CD4-positive, alpha-beta T cell treated with Interleukin-21 for 1 hour (primary cell): ENCODE data around the gene RABGGTA.

Source experiments
- DNase-seq: peaks from one replicate; pipeline ENCODE4 v3.0.0-alpha.2; 2020

RABGGTA gene

DNA sequence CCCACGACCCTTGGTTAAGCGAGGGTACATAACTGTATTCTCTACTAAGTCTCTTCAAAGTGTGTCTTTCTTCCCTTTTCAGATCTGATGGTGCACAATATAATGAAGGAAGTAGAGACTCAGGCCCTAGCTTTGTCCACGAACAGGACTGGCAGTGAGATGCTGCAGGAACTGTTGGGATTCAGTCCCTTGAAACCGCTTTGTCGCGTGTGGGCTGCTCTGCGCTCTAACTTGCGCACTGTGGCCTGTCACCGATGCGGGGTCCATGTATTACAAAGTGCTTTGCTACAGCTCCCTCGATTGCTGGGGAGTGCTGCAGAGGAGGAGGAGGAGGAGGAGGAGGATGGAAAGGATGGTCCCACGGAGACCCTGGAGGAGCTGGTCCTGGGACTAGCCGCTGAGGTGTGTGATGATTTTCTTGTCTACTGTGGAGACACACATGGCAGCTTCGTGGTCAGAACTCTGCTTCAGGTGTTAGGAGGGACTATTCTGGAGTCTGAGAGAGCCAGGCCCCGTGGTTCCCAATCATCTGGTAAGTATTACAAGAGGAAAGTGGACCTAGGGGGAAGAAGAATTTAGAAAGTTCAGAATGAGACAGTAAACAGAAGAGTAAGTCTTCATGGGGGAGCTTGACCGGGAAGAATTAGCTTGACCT, 29.1 kb upstream of the RABGGTA start:
- no peak for DNase-seq

GRCh38 chr14:24299255-24300191, 28.1 kb upstream of the RABGGTA start, which contains the start of the genes DHRS1 and NOP9:
Gene DHRS1 (minus strand): TSS chr14:24299780. CDS start chr14:24299106, 674 bp downstream.
Gene NOP9 (plus strand): TSS chr14:24299850. CDS start chr14:24299955, 105 bp downstream.
- peak; percentile 91 for DNase-seq

DNA sequence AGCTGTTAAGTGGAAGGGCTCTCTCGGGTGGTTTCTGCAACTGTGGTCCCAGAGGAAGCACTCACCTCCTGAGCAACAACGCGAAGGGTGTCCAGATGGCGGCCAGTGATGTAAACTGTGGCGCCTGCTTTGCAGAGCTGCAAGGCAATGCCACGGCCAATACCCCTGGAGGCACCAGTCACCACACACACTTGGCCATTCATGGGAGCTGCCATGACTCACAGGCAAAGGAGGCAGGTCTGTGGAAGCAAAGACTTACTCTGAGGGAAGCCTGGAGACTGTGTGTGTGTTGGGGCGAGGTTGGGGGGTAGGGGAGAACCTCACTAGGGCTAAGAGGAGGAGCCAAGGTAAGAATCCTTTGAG, 27.5 kb upstream of the RABGGTA start:
- no peak for DNase-seq

DNA sequence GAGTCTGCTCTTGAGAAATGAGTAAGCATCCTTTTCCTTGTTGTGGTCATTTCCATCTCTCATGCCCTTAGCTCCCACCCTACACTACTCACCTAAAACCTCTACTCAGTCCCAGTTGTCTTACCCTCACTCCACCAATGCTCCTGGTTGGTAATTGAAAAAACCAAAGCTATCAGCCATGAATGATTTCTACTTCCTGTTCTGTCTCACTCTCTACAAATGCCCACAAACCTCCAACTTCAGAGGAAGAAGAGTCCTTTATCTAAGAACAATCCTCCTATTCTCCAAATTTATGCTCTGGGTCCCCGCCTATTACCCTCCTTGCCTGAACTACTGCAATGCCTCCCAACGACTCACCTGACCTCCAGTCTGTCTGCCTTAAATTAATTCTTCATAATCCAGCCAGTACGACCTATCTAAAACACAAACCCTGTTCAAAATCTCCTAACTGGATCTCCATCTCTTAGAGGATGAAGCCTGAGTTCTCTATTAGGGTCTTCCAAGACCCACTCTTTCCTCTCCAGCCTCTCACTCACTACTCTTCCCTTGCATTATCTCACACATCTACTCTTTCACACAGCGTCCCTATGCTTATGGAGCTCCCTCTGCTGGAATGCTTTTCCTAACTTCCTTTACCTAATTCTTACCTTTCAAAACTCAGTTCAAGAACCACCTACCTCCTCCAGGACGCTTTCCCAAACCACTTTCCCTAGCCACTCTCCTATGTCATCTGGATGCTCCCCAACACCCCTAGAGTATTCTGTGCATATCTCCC, 26.0 kb upstream of the RABGGTA start:
- no peak for DNase-seq

- DNase-seq: peak; percentile 83
These were observed 25.2 kb upstream of the RABGGTA start for GRCh38 chr14:24296341-24297157.

- no peak for DNase-seq
These were observed 22.1 kb upstream of the RABGGTA start for GRCh38 chr14:24293525-24293924.

- DNase-seq: no peak
These were observed 20.9 kb upstream of the RABGGTA start for GRCh38 chr14:24292118-24292807.

DNA sequence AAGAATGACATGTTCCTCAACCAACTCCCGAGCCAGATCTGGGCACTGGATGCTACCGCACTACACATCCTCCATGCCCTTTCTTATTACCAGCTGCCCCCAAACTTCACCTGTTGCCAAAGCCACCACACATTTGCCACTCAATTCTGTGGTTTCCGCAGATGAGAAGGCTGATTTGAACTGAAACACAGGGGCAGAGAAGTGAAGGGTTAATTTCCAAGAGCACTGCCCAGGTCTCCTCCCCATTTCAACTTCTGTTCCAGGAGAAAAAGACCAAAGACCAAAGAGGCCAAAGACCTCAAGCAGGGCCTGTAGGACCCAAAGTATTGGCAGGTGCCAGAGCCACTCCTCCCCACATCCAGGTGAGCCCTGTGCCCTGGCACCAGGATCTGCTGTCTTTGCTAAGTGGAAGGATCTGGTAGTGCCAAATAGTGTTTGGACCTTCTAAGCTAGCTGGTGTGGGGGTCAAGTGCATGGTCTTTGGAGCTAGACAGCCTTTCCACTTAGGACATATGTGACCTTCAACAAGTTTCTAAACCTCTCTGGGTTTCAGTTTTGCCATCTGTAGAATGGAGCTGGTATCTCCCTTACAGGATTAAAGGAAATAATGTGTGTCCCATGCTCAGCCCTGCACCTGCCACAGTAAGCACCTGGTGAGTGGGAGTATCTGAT, 20.2 kb upstream of the RABGGTA start:
- DNase-seq: no peak

DNA sequence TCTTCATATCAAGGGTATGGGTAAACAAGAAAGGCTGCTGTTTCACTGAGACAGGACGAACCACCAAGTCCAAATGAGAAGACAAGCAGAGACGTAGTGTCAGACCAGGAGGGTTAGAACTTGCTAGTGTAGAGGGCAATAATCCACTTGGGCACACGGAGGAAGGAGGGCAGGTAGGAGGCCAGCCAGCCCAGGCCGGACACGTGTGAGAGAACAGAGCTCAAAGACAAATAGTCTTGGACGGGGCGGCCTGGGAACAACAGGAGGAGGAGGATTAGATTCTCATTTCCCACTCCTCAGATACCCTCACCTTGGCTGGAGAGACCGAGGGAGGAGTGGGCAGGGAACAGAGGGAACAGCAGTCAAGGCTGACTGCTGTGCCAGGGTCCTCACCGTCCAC, 19.3 kb upstream of the RABGGTA start:
- no peak for DNase-seq

GRCh38 chr14:24289649-24290280, 18.4 kb upstream of the RABGGTA start:
- no peak for DNase-seq

GRCh38 chr14:24286996-24287395, 15.6 kb upstream of the RABGGTA start:
- DNase-seq: no peak

- DNase-seq: no peak
These were observed 14.0 kb upstream of the RABGGTA start for GRCh38 chr14:24285351-24285750.

DNA sequence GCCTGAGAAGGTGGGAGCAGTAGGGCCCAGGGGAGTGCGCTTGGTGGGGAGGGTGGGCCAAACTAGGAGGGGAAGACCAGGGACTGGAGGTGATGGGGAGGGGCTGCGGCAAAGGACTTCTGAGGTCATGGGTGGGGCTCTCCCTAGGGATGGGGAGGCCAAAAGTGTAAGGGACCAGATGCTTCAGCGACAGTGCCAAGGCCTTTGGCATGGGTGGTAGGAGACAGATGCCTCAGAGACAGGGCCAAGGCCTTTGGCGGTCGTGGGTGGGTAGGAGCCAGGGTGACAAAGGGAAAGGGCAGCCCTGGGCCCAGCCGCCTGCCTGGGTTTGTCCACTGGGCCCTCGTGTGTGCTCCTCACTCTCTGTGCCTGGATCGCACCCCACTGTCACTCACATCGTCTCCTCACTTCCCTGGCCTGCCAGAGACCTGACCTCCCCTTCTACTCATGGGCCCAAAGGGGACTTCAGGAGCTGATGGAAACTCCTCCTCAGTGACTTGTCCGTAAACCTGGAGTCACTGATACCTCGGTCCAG, 13.2 kb upstream of the RABGGTA start:
- DNase-seq: no peak

DNA sequence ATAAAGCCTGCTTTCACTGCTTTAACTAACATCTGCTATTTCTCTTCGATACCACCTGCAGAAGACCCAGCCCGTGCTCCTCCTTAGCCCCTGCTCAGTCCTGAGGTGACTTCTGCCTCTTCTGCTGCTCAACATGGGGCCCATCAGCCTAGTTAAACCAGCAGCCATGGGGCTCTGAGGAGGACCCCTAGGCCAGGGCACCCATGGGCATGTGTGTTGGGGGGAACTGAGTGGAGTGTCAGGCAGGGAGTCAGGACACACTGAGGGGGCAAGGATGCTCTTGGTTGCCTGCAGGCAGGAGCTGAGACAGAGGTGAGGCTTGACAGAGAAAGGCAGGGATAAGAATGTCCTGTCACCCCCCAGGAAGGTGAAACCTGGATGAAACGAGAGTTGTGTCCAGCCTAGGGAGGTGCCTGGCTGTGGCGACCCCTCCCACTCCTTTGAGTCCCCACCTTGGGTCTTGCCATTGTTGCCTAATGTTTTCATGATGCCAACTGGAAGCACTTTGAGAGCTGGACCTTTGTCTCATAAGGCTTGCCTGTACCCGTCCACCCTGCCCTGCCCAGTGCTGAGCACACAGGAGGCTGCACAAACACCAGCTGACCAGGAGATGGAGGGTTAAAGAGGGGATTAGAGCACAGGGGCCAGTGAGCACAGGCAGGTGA, 12.5 kb upstream of the RABGGTA start:
- DNase-seq: no peak

GRCh38 chr14:24282736-24283135, 11.3 kb upstream of the RABGGTA start:
- no peak for DNase-seq

GRCh38 chr14:24281636-24282035, 10.2 kb upstream of the RABGGTA start:
- DNase-seq: no peak

- DNase-seq: no peak
These were observed 9.5 kb upstream of the RABGGTA start for GRCh38 chr14:24280797-24281460.

GRCh38 chr14:24279301-24280186, 8.1 kb upstream of the RABGGTA start:
- peak; percentile 72 for DNase-seq
